Calu3 (cell line): ENCODE results near the gene KRT40. TPM values are rescaled to one million over a fixed set of nuclear protein-coding genes. Genes with fewer than 3 reads are reported as not detected.

Source experiments
- BruUV-seq: library from RNA; stranded (reverse); fragments of 400-500 nt; replicated peaks from 2 replicates; lab custom pipeline; 2021; lab: Mats Ljungman, UMichigan
- CTCF ChIA-PET: fragments of 300-600 bp; sonication (Branson Sonifier 250); formaldehyde crosslinking; loops from one replicate; lab custom pipeline; 2022; ENCODE audit warnings: antibody characterized with exemption; lab: Charles Lee
- DNase-seq: peaks from one replicate; pipeline ENCODE4 v3.0.0; 2022
- H3K27ac Mint-ChIP-seq: one replicate; pipeline ENCODE4 v1.8.0; 2022; ENCODE audit warnings: mixed read lengths; ENCODE audit not compliant: unreplicated experiment
- H3K27me3 Mint-ChIP-seq: one replicate; pipeline ENCODE4 v1.8.0; 2022; ENCODE audit warnings: mixed read lengths; ENCODE audit not compliant: unreplicated experiment
- H3K36me3 Mint-ChIP-seq: one replicate; pipeline ENCODE4 v1.8.0; 2022; ENCODE audit warnings: mild to moderate bottlenecking, moderate library complexity, mixed read lengths; ENCODE audit not compliant: insufficient read depth, unreplicated experiment
- H3K4me1 Mint-ChIP-seq: one replicate; pipeline ENCODE4 v1.8.0; 2022; ENCODE audit warnings: mild to moderate bottlenecking, low read depth, mixed read lengths; ENCODE audit not compliant: unreplicated experiment
- H3K4me3 Mint-ChIP-seq: one replicate; pipeline ENCODE4 v1.8.0; 2022; ENCODE audit warnings: mild to moderate bottlenecking, low read depth, moderate library complexity, mixed read lengths; ENCODE audit not compliant: unreplicated experiment
- H3K9me3 Mint-ChIP-seq: one replicate; pipeline ENCODE4 v1.8.0; 2022; ENCODE audit warnings: low read depth, mixed read lengths; ENCODE audit not compliant: unreplicated experiment
- intact Hi-C: fragments of 100-400 bp; cut with micrococcal nuclease; formaldehyde crosslinking; loops from one replicate; pipeline ENCODE4 v1.10.0; 2022; ENCODE audit not compliant: unreplicated experiment
- total RNA-seq: library from RNA; stranded (reverse); gene quantifications from 2 replicates; pipeline ENCODE4 v1.2.3, GENCODE V29; 2022
- TF ChIP-seq, protein P1 (sequence below): fragments of 200-600 bp; IDR thresholded peaks from one replicate; pipeline ENCODE4 v1.8.0; 2022; ENCODE audit warnings: antibody characterized with exemption; ENCODE audit not compliant: unreplicated experiment

Gene KRT40
- total RNA-seq, 1 experiment from 2014 or later, result not detected

- H3K27me3 Mint-ChIP-seq, result no peaks in the 10 kb centered on the region
- no peak overlapping the region for H3K27ac Mint-ChIP-seq
- H3K4me3 Mint-ChIP-seq, result no peak overlapping the region
- peaks cover 50% of the 10 kb centered on the region for H3K4me1 Mint-ChIP-seq
- DNase-seq, result no peak
- no peaks in the 10 kb centered on the region for H3K36me3 Mint-ChIP-seq
- intact Hi-C loops, result no loop called here
- no TSS peak for BruUV-seq
- CTCF ChIA-PET, result interaction anchor here (0.6 to 2.2 kb wide), 5 partner anchors 45 to 80 kb away, joined by 3 to 6 read pairs (median 4); no protein-coding TSS in a partner anchor
- H3K9me3 Mint-ChIP-seq, result peaks cover 4% of the 10 kb centered on the region
- TF ChIP-seq, protein P1, sequence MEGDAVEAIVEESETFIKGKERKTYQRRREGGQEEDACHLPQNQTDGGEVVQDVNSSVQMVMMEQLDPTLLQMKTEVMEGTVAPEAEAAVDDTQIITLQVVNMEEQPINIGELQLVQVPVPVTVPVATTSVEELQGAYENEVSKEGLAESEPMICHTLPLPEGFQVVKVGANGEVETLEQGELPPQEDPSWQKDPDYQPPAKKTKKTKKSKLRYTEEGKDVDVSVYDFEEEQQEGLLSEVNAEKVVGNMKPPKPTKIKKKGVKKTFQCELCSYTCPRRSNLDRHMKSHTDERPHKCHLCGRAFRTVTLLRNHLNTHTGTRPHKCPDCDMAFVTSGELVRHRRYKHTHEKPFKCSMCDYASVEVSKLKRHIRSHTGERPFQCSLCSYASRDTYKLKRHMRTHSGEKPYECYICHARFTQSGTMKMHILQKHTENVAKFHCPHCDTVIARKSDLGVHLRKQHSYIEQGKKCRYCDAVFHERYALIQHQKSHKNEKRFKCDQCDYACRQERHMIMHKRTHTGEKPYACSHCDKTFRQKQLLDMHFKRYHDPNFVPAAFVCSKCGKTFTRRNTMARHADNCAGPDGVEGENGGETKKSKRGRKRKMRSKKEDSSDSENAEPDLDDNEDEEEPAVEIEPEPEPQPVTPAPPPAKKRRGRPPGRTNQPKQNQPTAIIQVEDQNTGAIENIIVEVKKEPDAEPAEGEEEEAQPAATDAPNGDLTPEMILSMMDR, result no peak
Measured at GRCh38 chr17:41015454-41015853, 31.3 kb upstream of the KRT40 start.

GRCh38 chr17:41013606-41014005 is 29.5 kb upstream of the KRT40 start:
- TF ChIP-seq, protein P1, result no peak
- H3K36me3 Mint-ChIP-seq, result no peaks in the 10 kb centered on the region
- peaks cover 59% of the 10 kb centered on the region for H3K4me1 Mint-ChIP-seq
- no TSS peak for BruUV-seq
- H3K27me3 Mint-ChIP-seq, result no peaks in the 10 kb centered on the region
- DNase-seq, result no peak
- H3K4me3 Mint-ChIP-seq, result no peak overlapping the region
- peaks cover 4% of the 10 kb centered on the region for H3K9me3 Mint-ChIP-seq
- no peak overlapping the region for H3K27ac Mint-ChIP-seq
- CTCF ChIA-PET, result interaction anchor here (0.6 to 2.2 kb wide), 11 partner anchors 12 to 505 kb away, joined by 3 to 6 read pairs (median 3); partner anchors contain the start of gene KRTAP2-3
- intact Hi-C loops, result no loop called here

DNA sequence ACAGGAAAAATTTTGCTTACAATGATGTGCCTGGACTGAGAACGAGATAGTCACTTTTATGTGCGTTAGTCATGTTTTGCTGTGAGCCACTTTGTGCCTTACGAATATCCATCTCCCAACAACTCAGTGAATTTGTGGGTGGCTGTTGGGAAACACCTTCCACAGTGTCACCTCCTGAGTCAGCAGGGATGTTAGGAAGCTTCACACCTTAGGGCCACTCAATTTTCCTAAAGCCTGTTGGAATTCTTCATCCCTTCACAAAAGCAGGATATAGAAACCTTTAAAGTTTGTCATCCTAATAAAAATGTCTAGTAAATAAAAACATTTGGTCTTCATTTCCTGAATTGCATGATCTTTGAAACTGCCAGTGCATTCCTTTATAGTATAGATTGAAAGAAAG is 29.1 kb upstream of the KRT40 start:
- TF ChIP-seq, protein P1, result no peak
- no peak for DNase-seq
- Mint-ChIP-seq H3K27me3 (no peaks in the 10 kb centered on the region), H3K9me3 (peaks cover 4% of the 10 kb centered on the region), H3K27ac (peak overlapping the region; percentile 6), H3K4me3 (no peak overlapping the region), H3K36me3 (no peaks in the 10 kb centered on the region), H3K4me1 (peaks cover 63% of the 10 kb centered on the region)
- intact Hi-C loops, result no loop called here
- CTCF ChIA-PET, result interaction anchor here (1.1 to 2.2 kb wide), 4 partner anchors 13 to 78 kb away, joined by 3 to 6 read pairs (median 4); partner anchors contain the start of gene KRTAP2-3
- BruUV-seq, result no TSS peak

DNA sequence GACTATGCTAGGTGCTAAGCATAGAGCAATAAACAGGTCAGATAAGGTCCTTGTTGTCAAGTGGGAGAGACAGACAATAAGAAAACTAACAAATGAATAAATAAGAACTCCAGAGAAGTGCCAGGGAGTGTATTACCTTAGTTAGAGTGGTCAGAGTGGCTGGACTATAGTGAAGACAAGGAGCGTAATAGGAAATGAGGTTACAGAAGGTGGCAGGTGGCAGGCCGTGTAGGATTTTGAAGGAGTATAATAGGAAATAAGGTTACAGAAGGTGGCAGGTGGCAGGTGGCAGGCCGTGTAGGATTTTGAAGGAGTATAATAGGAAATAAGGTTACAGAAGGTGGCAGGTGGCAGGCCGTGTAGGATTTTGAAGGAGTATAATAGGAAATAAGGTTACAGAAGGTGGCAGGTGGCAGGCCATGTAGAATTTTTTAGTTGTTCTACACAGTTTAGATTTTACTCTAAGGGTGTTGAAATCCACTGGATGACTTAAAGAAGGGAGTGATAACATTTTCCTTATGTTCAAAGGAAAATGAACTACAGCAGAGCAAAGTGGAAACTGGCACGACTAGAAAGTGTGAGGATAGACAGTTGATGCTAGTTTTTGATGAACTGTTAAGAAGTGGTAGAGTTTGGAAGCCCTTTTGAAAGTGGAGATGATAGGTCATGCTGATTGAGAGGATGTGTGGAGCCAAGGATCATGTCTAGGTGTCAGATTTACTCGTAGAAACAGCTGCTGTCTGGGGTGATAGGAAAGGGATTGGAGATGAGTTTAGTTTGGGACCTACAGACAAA is 28.4 kb upstream of the KRT40 start:
- peak overlapping the region; percentile 6 for H3K27ac Mint-ChIP-seq
- BruUV-seq, result no TSS peak
- intact Hi-C loops, result no loop called here
- no peak for DNase-seq
- CTCF ChIA-PET, result interaction anchor here (1.1 to 1.8 kb wide), 3 partner anchors 13 to 66 kb away, joined by 3 to 5 read pairs (median 3); partner anchors contain the start of gene KRTAP2-3
- H3K4me3 Mint-ChIP-seq, result no peak overlapping the region
- H3K36me3 Mint-ChIP-seq, result no peaks in the 10 kb centered on the region
- peaks cover 66% of the 10 kb centered on the region for H3K4me1 Mint-ChIP-seq
- TF ChIP-seq, protein P1, result no peak
- no peaks in the 10 kb centered on the region for H3K27me3 Mint-ChIP-seq
- peaks cover 4% of the 10 kb centered on the region for H3K9me3 Mint-ChIP-seq
